SJSA1 (cell line): ENCODE measurements around the gene NYAP1. TPM values are rescaled to one million over a fixed set of nuclear protein-coding genes. Genes with fewer than 3 reads are reported as not detected.
A peak's percentile ranks its signal among the peaks of the same experiment; 100 is the strongest.

Experiments
- DNase-seq, 2 experiments: peaks; one replicate each; pipeline ENCODE4 v3.0.0-alpha.2; 2015 to 2020; ENCODE audit warnings: low spot score in 2 of 2, low read depth in 1 of 2
- H3K27ac ChIP-seq: fragments of 250-450 bp; sonication (Bioruptor Pico); 2 replicates; pipeline ENCODE4 v1.5.1; 2020; ENCODE audit warnings: mild to moderate bottlenecking, moderate library complexity
- H3K27me3 ChIP-seq: fragments of 250-450 bp; sonication (Bioruptor Pico); replicated peaks from 2 replicates; pipeline ENCODE4 v1.5.1; 2020; ENCODE audit warnings: mild to moderate bottlenecking, moderate library complexity
- H3K36me3 ChIP-seq: fragments of 250-450 bp; sonication (Bioruptor Pico); 2 replicates; pipeline ENCODE4 v1.5.1; 2020; ENCODE audit warnings: mild to moderate bottlenecking
- H3K4me1 ChIP-seq: fragments of 250-450 bp; sonication (Bioruptor Pico); replicated peaks from 2 replicates; pipeline ENCODE4 v1.6.1; 2021; ENCODE audit warnings: mild to moderate bottlenecking
- H3K4me3 ChIP-seq: fragments of 250-450 bp; sonication (Bioruptor Pico); 2 replicates; pipeline ENCODE4 v1.5.1; 2020; ENCODE audit warnings: mild to moderate bottlenecking
- H3K9me3 ChIP-seq: fragments of 250-450 bp; sonication (Bioruptor Pico); replicated peaks from 2 replicates; pipeline ENCODE4 v1.5.1; 2020; ENCODE audit warnings: mild to moderate bottlenecking
- total RNA-seq: library from RNA; depleted of rRNA; stranded (reverse); fragments of >200 nt; shearing (Covaris generic); gene quantifications from 2 replicates; pipeline ENCODE4 v1.2.3, GENCODE V29; 2014

The NYAP1 gene
- total RNA-seq, 1 experiment from 2014 or later: 0.87 TPM

- H3K4me1 ChIP-seq: peaks cover 13% of the 10 kb centered on the region
- no peaks in the 10 kb centered on the region for H3K9me3 ChIP-seq
- no peak for DNase-seq
- no peaks in the 10 kb centered on the region for H3K27me3 ChIP-seq
- H3K27ac ChIP-seq: no peak overlapping the region
- H3K36me3 ChIP-seq: peaks cover 54% of the 10 kb centered on the region
- H3K4me3 ChIP-seq: no peak overlapping the region
These were observed 15.9 kb upstream of the NYAP1 start for GRCh38 chr7:100467638-100468373.

- peak; percentile 43 to 83 for DNase-seq
- peaks cover 60% of the 10 kb centered on the region for H3K36me3 ChIP-seq
- H3K4me1 ChIP-seq: peaks cover 3% of the 10 kb centered on the region
- no peak overlapping the region for H3K4me3 ChIP-seq
- no peaks in the 10 kb centered on the region for H3K9me3 ChIP-seq
- no peak overlapping the region for H3K27ac ChIP-seq
- H3K27me3 ChIP-seq: no peaks in the 10 kb centered on the region
These were observed 14.3 kb upstream of the NYAP1 start for GRCh38 chr7:100469227-100470044.

- Histone ChIP-seq H3K9me3 (no peaks in the 10 kb centered on the region), H3K4me1 (peaks cover under 1% of the 10 kb centered on the region), H3K27me3 (no peaks in the 10 kb centered on the region), H3K27ac (no peak overlapping the region), H3K4me3 (no peak overlapping the region), H3K36me3 (peaks cover 63% of the 10 kb centered on the region)
- DNase-seq: no peak
These were observed 12.7 kb upstream of the NYAP1 start for GRCh38 chr7:100471021-100471420.

GRCh38 chr7:100472121-100472851, 11.4 kb upstream of the NYAP1 start:
- peaks cover 67% of the 10 kb centered on the region for H3K36me3 ChIP-seq
- H3K4me3 ChIP-seq: no peak overlapping the region
- H3K9me3 ChIP-seq: no peaks in the 10 kb centered on the region
- H3K27me3 ChIP-seq: no peaks in the 10 kb centered on the region
- DNase-seq: no peak
- peaks cover 5% of the 10 kb centered on the region for H3K4me1 ChIP-seq
- no peak overlapping the region for H3K27ac ChIP-seq

DNA sequence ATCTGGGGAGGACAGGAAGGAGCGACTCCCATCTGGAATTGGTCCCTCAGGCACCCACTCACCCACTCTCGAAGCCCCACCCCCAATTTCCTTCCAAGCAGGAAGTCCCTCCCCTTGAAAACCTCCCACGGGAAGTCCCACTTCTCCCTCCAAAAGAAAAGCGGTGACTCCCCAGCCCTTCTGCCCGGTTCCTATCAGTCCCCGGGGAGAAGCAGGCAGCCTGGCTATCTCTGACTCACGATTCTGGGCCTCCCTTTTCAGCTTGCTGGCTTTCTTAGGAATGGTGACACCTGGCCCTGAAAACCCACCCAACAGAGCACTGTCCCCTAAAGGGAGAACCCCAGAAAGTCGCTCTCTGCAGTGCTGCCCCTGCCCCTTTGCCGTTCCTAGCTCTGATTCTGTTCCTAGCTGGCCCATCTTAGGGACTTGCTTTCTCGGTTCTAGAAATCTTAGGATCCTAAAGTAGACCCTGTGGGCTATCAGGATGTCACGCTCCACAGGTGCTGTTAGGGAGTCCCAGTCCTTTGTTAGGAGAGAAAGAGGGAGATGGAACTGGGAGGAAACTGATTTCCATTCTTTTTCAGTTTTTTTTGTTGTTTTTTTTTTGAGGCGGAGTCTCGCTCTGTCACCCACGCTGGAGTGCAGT, 10.8 kb upstream of the NYAP1 start:
- Histone ChIP-seq H3K4me1 (peaks cover 8% of the 10 kb centered on the region), H3K36me3 (peaks cover 65% of the 10 kb centered on the region), H3K27me3 (no peaks in the 10 kb centered on the region), H3K9me3 (no peaks in the 10 kb centered on the region), H3K27ac (no peak overlapping the region), H3K4me3 (no peak overlapping the region)
- no peak for DNase-seq

DNA sequence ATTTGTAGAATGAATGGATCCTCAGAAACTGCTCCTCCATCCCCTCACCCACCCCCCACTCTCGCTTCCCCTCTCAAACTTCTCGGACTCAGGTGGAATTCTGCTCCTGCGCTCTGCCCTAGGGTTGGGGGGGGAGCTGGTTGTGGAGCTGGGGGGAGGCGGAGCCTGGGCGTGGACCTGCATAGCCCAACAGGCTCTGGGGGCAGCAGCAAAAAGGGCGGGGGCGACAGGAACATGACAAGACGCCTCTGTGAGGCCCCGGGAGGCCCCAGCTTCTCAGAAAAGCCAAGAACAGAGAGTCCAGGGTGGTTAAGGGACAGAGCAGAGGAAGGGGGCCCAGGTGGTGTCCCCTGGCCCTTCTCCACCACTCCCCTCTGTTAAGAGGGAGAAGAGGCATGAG, 8.2 kb upstream of the NYAP1 start:
- no peak overlapping the region for H3K4me3 ChIP-seq
- H3K27ac ChIP-seq: no peak overlapping the region
- H3K4me1 ChIP-seq: peaks cover 16% of the 10 kb centered on the region
- H3K27me3 ChIP-seq: no peaks in the 10 kb centered on the region
- DNase-seq: no peak
- no peaks in the 10 kb centered on the region for H3K9me3 ChIP-seq
- peaks cover 55% of the 10 kb centered on the region for H3K36me3 ChIP-seq

GRCh38 chr7:100476101-100476780, 7.5 kb upstream of the NYAP1 start:
- Histone ChIP-seq H3K4me1 (peaks cover 16% of the 10 kb centered on the region), H3K27me3 (no peaks in the 10 kb centered on the region), H3K27ac (no peak overlapping the region), H3K9me3 (no peaks in the 10 kb centered on the region), H3K36me3 (peaks cover 51% of the 10 kb centered on the region), H3K4me3 (no peak overlapping the region)
- no peak for DNase-seq

GRCh38 chr7:100476903-100477870, 6.5 kb upstream of the NYAP1 start:
- H3K36me3 ChIP-seq: peaks cover 44% of the 10 kb centered on the region
- no peak for DNase-seq
- H3K4me3 ChIP-seq: peak overlapping the region; percentile 83
- H3K9me3 ChIP-seq: no peaks in the 10 kb centered on the region
- no peak overlapping the region for H3K27ac ChIP-seq
- peaks cover 16% of the 10 kb centered on the region for H3K4me1 ChIP-seq
- no peaks in the 10 kb centered on the region for H3K27me3 ChIP-seq

DNA sequence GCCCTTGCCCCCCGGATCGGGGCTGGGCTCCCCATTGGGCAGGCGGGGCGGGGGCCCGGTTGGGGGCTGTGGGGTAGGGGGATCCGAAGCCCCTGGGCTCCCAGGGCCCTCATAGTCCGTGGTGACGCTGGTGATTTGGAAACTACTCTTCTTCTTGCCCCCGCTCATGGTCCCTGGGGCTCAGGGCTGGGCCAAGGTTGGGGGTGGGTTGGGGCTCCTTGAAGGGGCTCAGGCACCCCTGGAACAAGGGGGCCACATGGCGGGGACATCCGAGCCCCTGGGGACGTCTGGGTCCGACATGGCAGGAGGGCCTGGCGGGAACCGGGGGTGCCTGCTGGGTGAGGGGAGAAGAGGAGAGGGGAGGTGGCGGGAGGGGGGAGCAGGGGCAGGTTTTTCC, 5.9 kb upstream of the NYAP1 start:
- Histone ChIP-seq H3K4me3 (peak overlapping the region; percentile 83), H3K27me3 (no peaks in the 10 kb centered on the region), H3K9me3 (no peaks in the 10 kb centered on the region), H3K4me1 (peaks cover 19% of the 10 kb centered on the region), H3K36me3 (peaks cover 41% of the 10 kb centered on the region), H3K27ac (no peak overlapping the region)
- DNase-seq: no peak

GRCh38 chr7:100478958-100479660, 4.6 kb upstream of the NYAP1 start, which contains the start of gene TSC22D4:
TSC22D4 (minus strand) TSS chr7:100479214; CDS start chr7:100478038, 1,176 bp downstream.
- Histone ChIP-seq H3K36me3 (peaks cover 34% of the 10 kb centered on the region), H3K9me3 (no peaks in the 10 kb centered on the region), H3K27ac (peak within 1 kb of the TSS; percentile 48), H3K4me1 (peaks cover 27% of the 10 kb centered on the region), H3K27me3 (no peaks in the 10 kb centered on the region), H3K4me3 (peak within 1 kb of the TSS; percentile 83)
- DNase-seq: peak; percentile 95

DNA sequence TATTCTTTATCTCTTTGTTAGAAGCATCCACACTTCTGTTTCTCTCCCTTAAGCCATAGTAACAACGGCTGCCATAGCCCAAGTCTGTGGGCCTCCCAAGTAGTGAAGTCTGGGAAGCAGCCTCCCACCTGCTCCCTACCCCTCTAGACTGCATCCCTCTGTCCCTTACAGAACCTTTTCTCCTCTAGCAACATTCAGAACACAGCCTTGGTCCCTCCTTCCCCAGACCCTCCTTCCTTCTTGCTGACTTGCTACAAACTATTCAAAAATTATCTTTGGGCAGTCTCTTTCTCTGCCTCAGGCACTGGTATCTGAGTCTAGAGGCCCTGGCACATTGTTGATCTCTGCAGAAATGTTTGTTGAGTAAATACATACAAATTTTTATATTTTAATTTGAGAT, 2.3 kb upstream of the NYAP1 start:
- Histone ChIP-seq H3K9me3 (no peaks in the 10 kb centered on the region), H3K27me3 (no peaks in the 10 kb centered on the region), H3K4me1 (peaks cover 30% of the 10 kb centered on the region), H3K36me3 (peaks cover 18% of the 10 kb centered on the region), H3K27ac (no peak overlapping the region), H3K4me3 (no peak overlapping the region)
- DNase-seq: no peak

DNA sequence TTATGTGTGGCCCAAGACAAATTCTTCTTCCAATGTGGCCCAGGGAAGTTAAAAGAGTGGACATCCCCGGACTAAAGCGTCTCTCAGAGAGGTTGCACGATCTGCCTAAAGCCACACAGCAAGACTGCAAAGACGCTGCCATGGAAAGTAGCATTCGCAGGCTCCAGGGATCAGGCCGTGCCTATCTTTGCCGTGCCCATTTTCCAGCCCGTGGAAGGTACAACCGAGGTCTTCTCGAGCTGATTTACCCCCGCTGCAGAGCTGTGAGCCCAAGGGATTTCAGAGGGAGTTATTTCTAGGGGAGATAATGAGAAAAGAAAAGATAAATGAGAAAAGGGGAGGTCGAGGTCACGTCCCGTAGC, 1.0 kb upstream of the NYAP1 start:
- Histone ChIP-seq H3K36me3 (peaks cover 7% of the 10 kb centered on the region; the same call in 1 of the 2 replicates), H3K9me3 (no peaks in the 10 kb centered on the region), H3K27ac (no peak overlapping the region), H3K4me3 (peak overlapping the region; percentile 61), H3K4me1 (peaks cover 22% of the 10 kb centered on the region), H3K27me3 (no peaks in the 10 kb centered on the region)
- DNase-seq: no peak
